ENCODE measurements around the gene CD300H.
A peak's percentile ranks its signal among the peaks of the same experiment; 100 is the strongest.
"Not testable (repeated sequence)": the region's sequence is repeated elsewhere in the genome, so short reads cannot be mapped to it uniquely, and the experiment has no call there.

CD300H gene

GRCh38 chr17:74520016-74520434, 47.3 kb downstream of the CD300H start:
- DNase-seq (ENCODE audit: low read depth), result no peak
- TF ChIP-seq CTCF (IDR thresholded peaks at IDR 0.05; ENCODE audit: low read length, missing control alignments), result no peak
- no peak overlapping the region for H3K4me3 ChIP-seq (replicated peaks; ENCODE audit: low read depth, low read length)

- H3K4me3 ChIP-seq (replicated peaks; ENCODE audit: low read depth, low read length); DNase-seq (ENCODE audit: low read depth): not testable (repeated sequence)
These were observed 48.8 kb downstream of the CD300H start for GRCh38 chr17:74518413-74518981.

- no peak for DNase-seq (ENCODE audit: low read depth)
- TF ChIP-seq CTCF (IDR thresholded peaks at IDR 0.05; ENCODE audit: low read length, missing control alignments), result no peak
- H3K4me3 ChIP-seq (replicated peaks; ENCODE audit: low read depth, low read length), result no peak overlapping the region
These were observed 50.6 kb downstream of the CD300H start for GRCh38 chr17:74516561-74517328.

GRCh38 chr17:74515941-74516340, 51.4 kb downstream of the CD300H start:
- no peak for DNase-seq (ENCODE audit: low read depth)
- TF ChIP-seq CTCF (IDR thresholded peaks at IDR 0.05; ENCODE audit: low read length, missing control alignments), result no peak
- no peak overlapping the region for H3K4me3 ChIP-seq (replicated peaks; ENCODE audit: low read depth, low read length)

- H3K4me3 ChIP-seq (replicated peaks; ENCODE audit: low read depth, low read length), result no peak overlapping the region
- no peak for TF ChIP-seq CTCF (IDR thresholded peaks at IDR 0.05; ENCODE audit: low read length, missing control alignments)
- DNase-seq (ENCODE audit: low read depth), result no peak
These were observed 52.5 kb downstream of the CD300H start for GRCh38 chr17:74514632-74515334.

GRCh38 chr17:74513987-74514631, 53.2 kb downstream of the CD300H start:
- H3K4me3 ChIP-seq (replicated peaks; ENCODE audit: low read depth, low read length), result no peak overlapping the region
- peak; percentile 60 for DNase-seq (ENCODE audit: low read depth)

More at GRCh38 chr17:74513987-74514631, 53.2 kb downstream of the CD300H start:
- TF ChIP-seq CTCF (IDR thresholded peaks at IDR 0.05; ENCODE audit: low read length, missing control alignments), result no peak

All from fibroblast of pulmonary artery (primary cell).